ENCODE results near the gene WDR64. TPM values are rescaled to one million over a fixed set of nuclear protein-coding genes. Genes with fewer than 3 reads are reported as not detected.

WDR64 gene
- total and polyA plus RNA-seq, 2 donors (not counting 3 experiments of a cell fraction or from before 2014, with no cell fraction given) = not detected

DNA sequence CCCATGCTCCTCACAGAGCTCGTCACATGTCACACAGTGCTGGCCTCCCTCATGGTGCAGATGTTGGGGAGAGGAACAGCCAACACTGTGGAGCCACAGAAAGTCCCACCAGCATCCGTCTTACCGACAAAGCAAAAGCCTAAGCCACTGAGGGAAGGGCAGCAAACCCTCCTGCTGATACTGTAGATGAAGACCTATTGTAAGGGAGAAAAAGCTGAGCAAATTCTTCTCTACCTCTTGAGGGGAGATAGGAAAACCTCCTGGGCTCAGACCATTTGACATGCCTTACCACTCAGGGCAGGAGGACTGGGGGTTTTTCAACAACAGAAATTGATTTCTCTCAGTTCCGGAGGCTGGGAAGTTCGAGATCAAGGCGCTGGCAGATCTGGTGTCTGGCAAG, 95.9 kb downstream of the WDR64 start:
- no peak overlapping the region for H3K27ac ChIP-seq (ENCODE audit: insufficient read depth, low read depth, low read length)
- no peaks in the 10 kb centered on the region for H4K20me1 ChIP-seq (replicated peaks; ENCODE audit: control insufficient read depth, extremely low read depth, insufficient read depth, low read length)
- H3K9me1 ChIP-seq (replicated peaks; ENCODE audit: control insufficient read depth, extremely low read depth, insufficient read depth, low read length) = no peaks in the 10 kb centered on the region
- intact Hi-C loops (cut with micrococcal nuclease) (no loop called here), dilution Hi-C loops (cut with MboI; ENCODE audit: extremely low pct_ligation_motif_present, low sequenced_read_pairs) (no loop called here)
- H2AFZ ChIP-seq (ENCODE audit: low read depth, low read length) = no peak overlapping the region
- H3K4me1 ChIP-seq (ENCODE audit: control insufficient read depth, extremely low read depth, insufficient read depth, low read length) = no peaks in the 10 kb centered on the region
- TF ChIP-seq FOS (IDR thresholded peaks at IDR 0.05; ENCODE audit: borderline replicate concordance, insufficient read depth, low read length) (no peak), CTCF (IDR thresholded peaks at IDR 0.05; ENCODE audit: extremely low read depth in 1 of 2, insufficient read depth in 1 of 2, low read depth in 1 of 2, low read length in 2 of 2) (no peak)
- BruUV-seq (replicated peaks) = no TSS peak
- H3K9me3 ChIP-seq (replicated peaks; ENCODE audit: control insufficient read depth, insufficient read depth, low read length) = no peaks in the 10 kb centered on the region
- H3K4me3 ChIP-seq (replicated peaks in 1 of 3; ENCODE audit: insufficient read depth in 1 of 3, low read depth in 1 of 3, low read length in 3 of 3) = no peak overlapping the region
- no peak overlapping the region for H3K4me2 ChIP-seq (ENCODE audit: insufficient read depth, low read length)
- DNase-seq (ENCODE audit: low read depth, low spot score) (no peak), FAIRE-seq (no peak)
- H3K79me2 ChIP-seq (ENCODE audit: control insufficient read depth, insufficient read depth, low read length) = no peaks in the 10 kb centered on the region
- no peak overlapping the region for H3K9ac ChIP-seq (replicated peaks; ENCODE audit: extremely low read depth, insufficient read depth, low read length)
- ChIA-PET CTCF (no interaction called here), POLR2A (no interaction called here)
- no peaks in the 10 kb centered on the region for H3K36me3 ChIP-seq (ENCODE audit: control insufficient read depth in 2 of 2, extremely low read depth in 1 of 2, insufficient read depth in 2 of 2, low read length in 2 of 2)
- H3K27me3 ChIP-seq (ENCODE audit: control insufficient read depth in 2 of 2, insufficient read depth in 2 of 2, low read length in 2 of 2) = no peaks in the 10 kb centered on the region

DNA sequence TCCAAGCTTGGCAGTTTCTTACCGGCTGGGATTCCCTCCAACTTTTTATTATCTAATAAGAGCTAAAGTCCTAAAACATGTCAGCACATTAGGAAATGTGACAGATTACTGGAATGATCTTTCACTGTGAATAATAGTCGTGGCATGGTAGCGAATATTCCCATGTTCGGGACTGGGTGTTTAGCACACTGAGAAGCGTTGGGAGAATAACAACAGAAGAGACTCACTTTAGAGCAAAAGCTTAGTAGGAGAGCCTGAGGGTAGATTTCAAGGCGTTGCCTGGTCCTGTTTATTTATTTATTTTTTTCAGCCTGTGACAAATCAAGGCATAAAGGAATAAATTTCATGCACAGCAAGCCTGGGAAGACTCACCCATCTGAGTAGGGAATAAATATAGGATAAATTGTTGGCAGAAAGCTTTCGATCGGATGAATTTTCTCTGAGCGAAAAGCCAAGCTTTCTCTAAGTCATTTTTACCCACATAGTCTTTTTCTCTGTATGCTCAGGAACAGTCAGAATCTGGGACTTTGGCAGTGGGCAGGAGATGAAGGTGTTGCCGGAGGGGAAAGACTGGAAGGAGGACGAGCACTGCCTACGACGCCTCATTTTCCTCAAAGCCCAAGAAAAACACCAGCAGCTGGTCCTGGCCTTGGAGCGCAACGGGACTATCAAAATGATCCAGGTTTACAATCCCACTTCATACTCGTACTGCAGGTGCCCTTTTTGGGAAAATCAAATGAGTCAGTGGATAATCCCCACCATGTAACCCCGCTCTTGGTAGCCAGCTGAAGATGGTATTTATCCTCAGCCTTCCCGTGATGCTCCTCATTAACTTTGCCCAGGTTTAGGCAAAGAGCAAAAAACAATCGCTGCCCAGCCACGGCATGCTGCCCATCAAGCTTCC, 97.2 kb downstream of the WDR64 start:
- DNase-seq (ENCODE audit: low read depth, low spot score) (no peak), FAIRE-seq (no peak)
- H3K36me3 ChIP-seq (ENCODE audit: control insufficient read depth in 2 of 2, extremely low read depth in 1 of 2, insufficient read depth in 2 of 2, low read length in 2 of 2) = no peaks in the 10 kb centered on the region
- no peaks in the 10 kb centered on the region for H3K79me2 ChIP-seq (ENCODE audit: control insufficient read depth, insufficient read depth, low read length)
- no peak overlapping the region for H3K4me3 ChIP-seq (replicated peaks in 1 of 3; ENCODE audit: insufficient read depth in 1 of 3, low read depth in 1 of 3, low read length in 3 of 3)
- H3K27me3 ChIP-seq (ENCODE audit: control insufficient read depth in 2 of 2, insufficient read depth in 2 of 2, low read length in 2 of 2) = no peaks in the 10 kb centered on the region
- intact Hi-C loops (cut with micrococcal nuclease) = no loop called here
- H3K9me3 ChIP-seq (replicated peaks; ENCODE audit: control insufficient read depth, insufficient read depth, low read length) = no peaks in the 10 kb centered on the region
- H4K20me1 ChIP-seq (replicated peaks; ENCODE audit: control insufficient read depth, extremely low read depth, insufficient read depth, low read length) = no peaks in the 10 kb centered on the region
- no peak overlapping the region for H3K4me2 ChIP-seq (ENCODE audit: insufficient read depth, low read length)
- no peaks in the 10 kb centered on the region for H3K4me1 ChIP-seq (ENCODE audit: control insufficient read depth, extremely low read depth, insufficient read depth, low read length)
- H3K27ac ChIP-seq (ENCODE audit: insufficient read depth, low read depth, low read length) = no peak overlapping the region
- CTCF ChIA-PET = interaction anchor here (1.2 kb wide), 1 partner anchor 12 kb away, joined by 3 read pairs; no protein-coding TSS in a partner anchor
- dilution Hi-C loops (cut with MboI; ENCODE audit: extremely low pct_ligation_motif_present, low sequenced_read_pairs) = no loop called here
- TF ChIP-seq, protein P1, sequence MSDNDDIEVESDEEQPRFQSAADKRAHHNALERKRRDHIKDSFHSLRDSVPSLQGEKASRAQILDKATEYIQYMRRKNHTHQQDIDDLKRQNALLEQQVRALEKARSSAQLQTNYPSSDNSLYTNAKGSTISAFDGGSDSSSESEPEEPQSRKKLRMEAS (IDR thresholded peaks at IDR 0.05; ENCODE audit: insufficient read depth, insufficient read length) = no peak
- TF ChIP-seq CTCF (IDR thresholded peaks at IDR 0.05; ENCODE audit: extremely low read depth in 1 of 2, insufficient read depth in 1 of 2, low read depth in 1 of 2, low read length in 2 of 2) = no peak
- TF ChIP-seq POLR2A (IDR thresholded peaks at IDR 0.05; ENCODE audit: low read depth, low read length) = no peak
- no peak for TF ChIP-seq EZH2 (IDR thresholded peaks at IDR 0.05; ENCODE audit: borderline replicate concordance, low read depth, low read length, severe bottlenecking)
- TF ChIP-seq POLR2AphosphoS5 (IDR thresholded peaks at IDR 0.05; ENCODE audit: insufficient read depth, low read depth, low read length) = no peak
- no peak for TF ChIP-seq GATA2 (IDR thresholded peaks at IDR 0.05; ENCODE audit: insufficient read depth, insufficient read length, low read depth, low read length)
- TF ChIP-seq FOS (IDR thresholded peaks at IDR 0.05; ENCODE audit: borderline replicate concordance, insufficient read depth, low read length) = no peak
- no peak for TF ChIP-seq JUN (IDR thresholded peaks at IDR 0.05; ENCODE audit: borderline replicate concordance, insufficient read depth, insufficient read length, low read depth)
- no peak for TF ChIP-seq MYC (IDR thresholded peaks at IDR 0.05; ENCODE audit: low read depth, low read length)
- no TSS peak for BruUV-seq (replicated peaks)
- H3K9ac ChIP-seq (replicated peaks; ENCODE audit: extremely low read depth, insufficient read depth, low read length) = no peak overlapping the region
- no peaks in the 10 kb centered on the region for H3K9me1 ChIP-seq (replicated peaks; ENCODE audit: control insufficient read depth, extremely low read depth, insufficient read depth, low read length)
- no peak overlapping the region for H2AFZ ChIP-seq (ENCODE audit: low read depth, low read length)
- POLR2A ChIA-PET = no interaction called here

Data from endothelial cell of umbilical vein (primary cell).